Astrocyte (in vitro differentiated cells and primary cell): Measurements from ENCODE around the gene PRSS38.

Experiments
- EZH2 ChIP-seq: IDR thresholded peaks from 2 replicates; pipeline ENCODE4 v1.6.1; 2012; ENCODE audit warnings: mild to moderate bottlenecking, low read length, inconsistent platforms; ENCODE audit not compliant: insufficient read depth
- TF ChIP-seq, protein P1 (sequence below): IDR thresholded peaks from 2 replicates; pipeline ENCODE4 v1.5.1; 2011; ENCODE audit warnings: low read depth, mild to moderate bottlenecking, inconsistent platforms, low read length, moderate library complexity; ENCODE audit not compliant: insufficient read depth

DNA sequence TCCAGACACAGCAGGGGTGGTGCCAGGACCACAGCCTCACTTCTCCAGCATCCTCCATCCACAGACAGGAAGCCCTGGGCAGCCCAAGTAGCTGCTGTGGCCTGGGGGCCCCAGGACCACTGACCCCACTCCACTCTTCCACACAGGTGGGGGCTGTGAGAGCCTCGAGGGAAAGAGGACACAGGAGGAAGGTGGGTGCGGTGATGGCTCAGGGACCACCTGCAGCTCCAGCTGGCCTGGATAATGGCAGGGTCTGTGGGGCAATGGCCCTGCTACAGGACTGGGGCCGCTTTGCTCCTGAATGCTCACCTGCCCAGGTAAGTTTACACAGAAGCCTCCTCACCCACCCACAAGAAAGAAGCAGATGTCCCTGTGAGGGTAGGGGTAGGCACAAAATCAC lies 18.3 kb upstream of the PRSS38 start:
- TF ChIP-seq, protein P1, sequence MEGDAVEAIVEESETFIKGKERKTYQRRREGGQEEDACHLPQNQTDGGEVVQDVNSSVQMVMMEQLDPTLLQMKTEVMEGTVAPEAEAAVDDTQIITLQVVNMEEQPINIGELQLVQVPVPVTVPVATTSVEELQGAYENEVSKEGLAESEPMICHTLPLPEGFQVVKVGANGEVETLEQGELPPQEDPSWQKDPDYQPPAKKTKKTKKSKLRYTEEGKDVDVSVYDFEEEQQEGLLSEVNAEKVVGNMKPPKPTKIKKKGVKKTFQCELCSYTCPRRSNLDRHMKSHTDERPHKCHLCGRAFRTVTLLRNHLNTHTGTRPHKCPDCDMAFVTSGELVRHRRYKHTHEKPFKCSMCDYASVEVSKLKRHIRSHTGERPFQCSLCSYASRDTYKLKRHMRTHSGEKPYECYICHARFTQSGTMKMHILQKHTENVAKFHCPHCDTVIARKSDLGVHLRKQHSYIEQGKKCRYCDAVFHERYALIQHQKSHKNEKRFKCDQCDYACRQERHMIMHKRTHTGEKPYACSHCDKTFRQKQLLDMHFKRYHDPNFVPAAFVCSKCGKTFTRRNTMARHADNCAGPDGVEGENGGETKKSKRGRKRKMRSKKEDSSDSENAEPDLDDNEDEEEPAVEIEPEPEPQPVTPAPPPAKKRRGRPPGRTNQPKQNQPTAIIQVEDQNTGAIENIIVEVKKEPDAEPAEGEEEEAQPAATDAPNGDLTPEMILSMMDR, result no peak
- no peak for TF ChIP-seq EZH2
